Ureter (tissue), 1 donor: Measurements from ENCODE around the gene PSMD13. TPM values are rescaled to one million over a fixed set of nuclear protein-coding genes. Genes with fewer than 3 reads are reported as not detected.
"Not testable (repeated sequence)": the region's sequence is repeated elsewhere in the genome, so short reads cannot be mapped to it uniquely, and the experiment has no call there.

ENCODE experiments used
- DNase-seq: peaks from one replicate; pipeline ENCODE4 v3.0.0-alpha.2; 2020; ENCODE audit warnings: low spot score
- total RNA-seq: library from RNA; stranded (reverse); gene quantifications from one replicate; pipeline ENCODE4 v1.2.4, GENCODE V29; 2023
- donor health status: DM: yes; HTN: yes; CAD: no.

Gene PSMD13
- total RNA-seq = 87.5 TPM

- DNase-seq = peak; percentile 86
Observed at GRCh38 chr11:236774-237767, at the start of gene PSMD13. PSMD13 (plus strand) TSS chr11:236976; CDS start chr11:237050, 74 bp downstream.

- not testable (repeated sequence) for DNase-seq
Observed at GRCh38 chr11:189200-189783, 47.5 kb upstream of the PSMD13 start.

GRCh38 chr11:189843-190311 is 46.9 kb upstream of the PSMD13 start:
- DNase-seq = not testable (repeated sequence)

- DNase-seq = peak; percentile 35
Observed at GRCh38 chr11:190546-190945, 46.2 kb upstream of the PSMD13 start.

- peak; percentile 64 for DNase-seq
Observed at GRCh38 chr11:191490-192478, 45.0 kb upstream of the PSMD13 start.

GRCh38 chr11:192674-193128 is 44.1 kb upstream of the PSMD13 start, which contains the start of gene SCGB1C1:
SCGB1C1 (plus strand) TSS chr11:193078; CDS start chr11:193100, 22 bp downstream.
- DNase-seq = peak; percentile 27

- peak; percentile 34 for DNase-seq
Observed at GRCh38 chr11:193481-193880, 43.3 kb upstream of the PSMD13 start.

GRCh38 chr11:196786-197731 is 39.7 kb upstream of the PSMD13 start:
- DNase-seq = peak; percentile 41

- DNase-seq = peak; percentile 41
Observed at GRCh38 chr11:197741-198235, 39.0 kb upstream of the PSMD13 start.

GRCh38 chr11:198236-198806 is 38.5 kb upstream of the PSMD13 start:
- DNase-seq = peak; percentile 42

- DNase-seq = peak; percentile 40
Observed at GRCh38 chr11:199004-199581, 37.7 kb upstream of the PSMD13 start.

- DNase-seq = peak; percentile 40
Observed at GRCh38 chr11:199782-200181, 37.0 kb upstream of the PSMD13 start.

- DNase-seq = no peak
Observed at GRCh38 chr11:200224-201003, 36.4 kb upstream of the PSMD13 start.

GRCh38 chr11:201966-202365 is 34.8 kb upstream of the PSMD13 start:
- no peak for DNase-seq

- DNase-seq = no peak
Observed at GRCh38 chr11:202490-202889, 34.3 kb upstream of the PSMD13 start.

GRCh38 chr11:203056-203944 is 33.5 kb upstream of the PSMD13 start:
- no peak for DNase-seq

- no peak for DNase-seq
Observed at GRCh38 chr11:203945-204586, 32.7 kb upstream of the PSMD13 start.
